HL-60/S4 treated with retinoic acid at 250 ng/mL for 4 days and 3 days (cell line): ENCODE results near the gene KRTAP10-12.

Experiments
- in situ Hi-C: fragments of 300-500 bp; cut with MboI; formaldehyde crosslinking; loops from 2 replicates; pipeline ENCODE4 v1.7.0; 2022; ENCODE audit warnings: low sequenced_read_pairs

KRTAP10-12 gene

DNA sequence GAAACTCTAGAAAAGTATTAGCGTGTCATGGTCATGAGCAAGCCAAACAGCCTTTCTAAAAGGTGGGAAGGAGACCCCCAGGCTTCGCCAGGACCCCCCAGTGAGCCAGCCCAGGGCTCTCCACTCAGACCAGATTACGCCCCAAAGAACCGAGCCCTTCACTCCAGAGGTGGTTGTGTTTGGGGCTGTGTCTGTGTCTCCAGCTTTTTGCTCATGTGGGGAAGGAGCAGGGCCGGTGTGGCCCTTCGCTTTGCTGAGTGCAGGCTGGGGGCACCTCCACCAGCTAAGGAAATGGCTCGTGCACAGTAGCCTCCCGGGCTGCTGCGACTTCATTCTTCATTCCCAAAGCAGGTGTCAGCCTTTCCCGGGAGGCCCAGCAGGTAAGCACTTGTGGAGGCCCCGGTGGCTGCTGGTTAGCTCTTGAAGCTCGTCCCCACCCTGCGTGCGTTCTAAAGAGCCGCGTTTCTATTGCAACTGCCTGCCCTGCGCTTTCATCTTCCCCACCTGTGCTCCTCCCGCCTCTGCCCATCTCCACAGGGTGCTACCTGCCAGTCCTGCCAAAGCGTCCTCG, 13.9 kb downstream of the KRTAP10-12 start:
- in situ Hi-C loops = no loop called here

- in situ Hi-C loops = no loop called here
These were observed 14.6 kb downstream of the KRTAP10-12 start, which contains the start of gene TSPEAR for GRCh38 chr21:44711327-44712202. TSS of gene TSPEAR (minus strand) at chr21:44711572. CDS start at chr21:44711514, 58 bp downstream.

DNA sequence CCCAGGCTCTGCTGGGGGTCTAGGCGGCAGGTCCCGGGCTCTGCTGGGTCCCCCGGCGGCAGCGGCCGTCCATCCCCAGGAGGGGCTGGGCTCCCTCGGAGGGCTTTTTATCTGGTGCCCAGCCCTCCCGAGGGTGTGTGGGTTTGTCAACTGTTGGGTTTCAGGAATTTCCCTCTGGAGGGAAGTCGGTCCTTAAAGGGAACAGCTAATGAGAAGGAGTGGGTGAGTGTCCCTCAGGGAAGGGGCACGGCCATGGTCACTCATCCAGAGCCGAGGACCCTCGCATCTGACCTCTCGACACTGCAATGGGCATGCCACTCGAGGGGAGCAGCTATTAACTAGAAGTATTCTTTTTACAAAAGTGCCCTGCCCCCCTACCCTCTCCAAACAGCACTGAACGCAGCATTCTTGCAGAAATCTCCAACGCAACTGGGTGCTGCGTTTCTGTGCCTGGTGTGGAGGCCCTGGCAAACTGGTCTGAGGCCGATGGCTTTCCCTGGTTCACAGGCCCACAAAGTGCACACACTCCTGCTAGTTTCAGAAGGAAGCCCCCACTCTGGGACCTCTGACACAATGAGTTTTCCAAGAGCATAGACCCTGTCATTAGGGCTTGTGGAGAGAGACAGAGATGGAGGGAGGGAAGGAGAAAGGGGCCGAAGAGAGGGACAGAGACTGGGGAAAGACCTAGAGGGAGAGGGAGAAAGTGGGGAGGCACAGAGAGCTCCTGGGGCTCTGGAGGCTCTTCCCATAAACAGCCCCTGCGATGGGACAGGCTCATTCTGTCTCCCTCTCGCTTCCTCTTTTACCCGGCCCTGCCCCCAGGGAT, 15.4 kb downstream of the KRTAP10-12 start:
- in situ Hi-C loops = no loop called here

GRCh38 chr21:44713130-44713529, 16.2 kb downstream of the KRTAP10-12 start:
- in situ Hi-C loops = no loop called here

- in situ Hi-C loops = no loop called here
These were observed 16.9 kb downstream of the KRTAP10-12 start for GRCh38 chr21:44713846-44714245.

DNA sequence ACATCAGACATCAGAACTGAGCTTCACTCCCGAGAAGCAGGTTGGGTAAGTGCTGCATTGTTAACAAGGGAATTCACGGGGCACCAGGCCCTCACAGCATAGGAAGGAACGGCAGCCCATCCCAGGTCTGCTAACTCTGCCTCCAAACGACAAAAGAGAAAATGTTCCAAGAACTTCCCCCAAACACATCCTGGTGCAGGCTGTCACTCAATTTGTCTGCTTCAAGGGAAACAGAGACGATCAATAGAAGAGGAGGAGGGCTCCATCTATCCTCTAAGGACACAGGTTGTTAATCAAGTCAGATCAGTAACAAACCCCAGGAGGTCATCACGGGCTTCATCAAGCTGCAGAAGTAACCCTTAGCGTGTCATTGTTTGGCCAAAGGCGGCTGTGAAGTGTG, 17.9 kb downstream of the KRTAP10-12 start:
- in situ Hi-C loops = no loop called here

- in situ Hi-C loops = no loop called here
These were observed 20.0 kb downstream of the KRTAP10-12 start for GRCh38 chr21:44716984-44717383.

DNA sequence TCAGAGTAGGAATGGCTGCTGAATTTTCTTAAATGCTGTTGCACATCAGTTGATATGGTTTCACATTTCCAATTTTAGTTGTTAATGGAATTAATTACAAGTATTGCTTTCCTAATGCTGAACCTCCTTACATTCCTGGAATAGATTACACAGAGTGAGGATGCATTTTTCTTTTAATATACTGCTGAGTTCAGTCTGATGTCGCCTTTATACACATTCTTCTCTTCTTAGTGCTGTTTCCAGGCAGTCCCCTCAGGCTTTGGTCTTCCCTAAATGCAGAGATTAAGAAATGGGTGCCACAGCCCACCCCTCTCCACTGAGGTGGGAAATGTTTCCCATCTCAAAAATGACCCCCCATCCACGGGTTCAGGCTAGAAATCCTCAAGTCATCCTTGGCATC, 21.1 kb downstream of the KRTAP10-12 start:
- in situ Hi-C loops = no loop called here

DNA sequence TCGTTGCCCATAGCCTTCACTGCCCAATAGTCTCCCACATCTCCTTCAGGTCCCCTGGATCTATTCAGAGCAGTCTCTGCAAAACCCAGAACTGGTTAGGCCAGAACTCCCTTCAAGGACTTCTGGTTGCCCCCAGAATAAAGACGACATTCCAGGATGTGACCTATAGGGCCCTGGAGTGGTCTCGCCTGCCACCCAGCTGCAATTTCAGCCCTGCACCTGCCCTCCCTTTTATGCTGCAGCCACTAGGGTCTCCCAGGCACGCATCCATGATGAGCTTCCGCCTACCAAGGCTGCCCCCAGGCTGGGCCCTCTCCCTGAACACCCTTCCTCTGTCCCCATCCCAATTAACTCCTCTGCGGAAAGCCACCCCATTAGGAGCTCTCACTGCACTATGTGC, 21.6 kb downstream of the KRTAP10-12 start:
- in situ Hi-C loops = no loop called here

DNA sequence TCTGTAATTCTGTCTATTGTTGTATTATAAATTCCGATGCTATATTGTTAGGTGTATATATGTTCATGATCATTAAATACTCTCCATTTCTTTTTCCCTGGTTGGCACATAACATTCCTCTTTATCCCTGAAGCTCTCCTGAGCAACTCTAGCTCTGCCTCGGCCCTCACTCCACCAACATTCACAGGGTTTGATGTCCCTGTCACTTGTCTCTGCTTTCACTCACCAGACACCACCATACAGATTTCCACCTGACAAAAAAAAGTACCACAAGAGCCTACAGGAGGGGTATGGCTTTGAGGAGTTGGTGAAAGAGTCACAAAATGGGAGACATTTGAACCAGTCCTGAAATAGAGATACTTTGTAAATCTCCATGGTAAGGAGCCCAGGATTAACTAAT, 23.2 kb downstream of the KRTAP10-12 start:
- in situ Hi-C loops = no loop called here

- in situ Hi-C loops = no loop called here
These were observed 25.8 kb downstream of the KRTAP10-12 start for GRCh38 chr21:44722731-44723130.

DNA sequence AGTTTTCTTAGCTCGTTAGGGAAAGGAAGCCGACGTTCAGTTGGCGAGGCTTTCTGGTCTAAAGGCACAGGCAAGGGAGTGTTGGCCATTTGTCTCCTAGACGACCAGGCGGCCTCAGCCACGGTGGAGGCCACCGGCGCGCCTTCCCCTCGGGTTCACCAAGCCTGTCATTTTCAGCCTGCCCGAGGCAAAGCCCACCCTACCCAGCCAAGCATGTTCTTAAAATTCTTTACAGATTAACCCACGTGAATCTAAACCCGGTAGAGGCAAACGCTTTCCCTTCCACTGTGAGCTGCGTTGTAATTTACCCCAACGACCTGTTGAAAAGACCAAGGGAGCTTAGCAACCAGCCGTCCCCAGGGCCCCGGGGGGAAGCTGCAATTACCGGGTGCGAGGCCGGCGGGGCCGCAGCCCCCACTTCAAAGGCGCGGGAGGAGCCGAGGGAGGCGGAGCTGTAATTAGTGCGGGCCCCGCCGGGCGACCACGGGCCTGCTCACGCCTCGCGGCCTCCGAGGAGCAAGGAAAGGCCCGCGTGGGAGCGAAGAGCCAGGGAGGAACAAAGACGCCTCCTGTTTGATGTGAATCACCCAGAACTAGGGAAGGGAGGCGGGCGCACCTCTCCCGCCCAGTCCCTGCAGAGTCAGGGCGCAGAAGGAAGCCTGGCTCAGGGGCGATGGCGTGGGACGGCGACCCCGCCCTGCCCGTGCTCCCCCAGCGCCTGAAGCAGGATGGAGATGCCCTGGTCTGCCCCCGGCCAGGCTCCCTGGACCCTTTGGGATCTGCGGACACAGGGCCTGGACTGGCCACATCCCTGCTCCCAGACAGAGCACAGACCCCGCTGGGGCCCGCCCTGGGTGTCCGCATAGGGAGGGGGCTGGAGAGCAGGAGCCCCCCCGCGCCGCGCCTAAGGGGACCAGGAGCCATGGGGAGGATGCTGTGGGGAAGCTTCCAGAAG, 26.5 kb downstream of the KRTAP10-12 start:
- in situ Hi-C loops = no loop called here

DNA sequence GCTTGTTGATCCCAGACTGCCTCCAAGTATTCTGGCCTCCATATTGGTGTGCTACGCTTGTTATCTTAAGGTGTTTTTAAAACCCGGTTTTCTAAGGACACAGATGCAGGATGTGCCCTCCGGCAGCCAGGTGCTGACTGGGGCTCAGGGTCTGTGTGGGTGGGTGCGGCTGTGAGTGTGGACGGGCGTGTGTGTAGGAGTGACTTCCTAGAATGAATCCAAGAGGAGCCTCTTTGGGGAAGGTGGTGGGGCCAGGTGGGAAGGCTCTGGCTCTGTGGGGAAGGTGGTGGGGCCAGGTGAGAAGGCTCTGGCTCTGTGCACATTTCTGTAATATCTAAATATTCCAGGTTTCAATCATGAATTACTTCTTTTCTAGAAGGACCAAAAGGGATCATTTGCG, 27.2 kb downstream of the KRTAP10-12 start:
- in situ Hi-C loops = no loop called here

GRCh38 chr21:44724926-44725325, 28.0 kb downstream of the KRTAP10-12 start:
- in situ Hi-C loops = no loop called here

DNA sequence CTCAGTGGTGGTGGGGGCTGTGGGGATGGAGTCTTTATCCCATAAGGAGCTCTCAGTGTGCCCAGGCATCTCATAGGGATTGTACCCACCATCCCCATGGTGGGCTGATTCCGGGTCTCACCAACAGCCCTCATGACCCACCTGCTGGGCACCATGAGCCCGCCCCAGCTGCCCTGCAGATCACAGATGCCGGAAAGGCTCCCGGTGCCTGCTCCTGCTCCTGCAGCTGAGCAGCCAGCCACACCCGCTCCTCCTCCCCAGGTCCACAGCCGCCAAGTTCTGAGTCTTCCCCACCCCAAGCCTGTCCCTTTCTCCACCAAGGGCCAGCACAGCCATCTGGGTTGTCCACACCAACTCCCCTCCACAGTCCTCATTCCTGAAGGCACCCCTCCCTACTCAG, 29.9 kb downstream of the KRTAP10-12 start:
- in situ Hi-C loops = no loop called here

- in situ Hi-C loops = no loop called here
These were observed 30.3 kb downstream of the KRTAP10-12 start for GRCh38 chr21:44727321-44727720.

GRCh38 chr21:44727757-44728156, 30.8 kb downstream of the KRTAP10-12 start:
- in situ Hi-C loops = no loop called here

- in situ Hi-C loops = no loop called here
These were observed 31.7 kb downstream of the KRTAP10-12 start for GRCh38 chr21:44728716-44729115.

DNA sequence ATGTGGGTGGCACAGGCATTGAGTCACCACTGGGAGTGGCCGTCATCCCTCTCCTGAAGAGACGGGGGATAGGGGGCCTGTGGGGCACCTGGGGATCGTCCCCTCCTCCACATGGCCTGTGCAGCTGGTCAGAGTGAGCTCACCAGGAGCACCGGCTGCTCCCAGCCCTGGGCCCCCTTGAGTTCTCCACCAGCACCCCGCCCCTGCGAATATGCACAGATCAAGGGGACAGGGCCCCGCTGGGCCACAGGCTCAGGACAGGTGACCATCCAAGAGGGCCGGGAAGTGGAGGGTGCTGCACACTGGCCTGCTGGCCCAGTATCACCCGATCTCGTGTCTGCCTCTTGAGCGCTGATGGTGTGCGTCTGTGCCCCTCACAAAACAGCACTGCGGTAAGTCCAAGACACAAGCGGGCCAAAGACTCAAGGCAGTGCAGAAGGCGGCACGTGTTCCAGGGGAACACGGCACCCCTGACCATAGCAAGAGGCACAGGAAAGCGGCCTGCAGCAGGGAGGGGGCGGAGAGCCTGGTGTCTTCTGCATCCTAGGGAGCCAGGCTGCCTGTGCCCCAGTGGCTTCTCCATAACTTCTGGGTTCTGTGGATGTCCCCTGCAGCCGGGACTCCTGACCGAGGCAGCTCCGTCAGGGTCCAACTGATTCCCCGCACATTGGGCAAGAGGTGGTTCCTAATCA, 32.5 kb downstream of the KRTAP10-12 start:
- in situ Hi-C loops = no loop called here

DNA sequence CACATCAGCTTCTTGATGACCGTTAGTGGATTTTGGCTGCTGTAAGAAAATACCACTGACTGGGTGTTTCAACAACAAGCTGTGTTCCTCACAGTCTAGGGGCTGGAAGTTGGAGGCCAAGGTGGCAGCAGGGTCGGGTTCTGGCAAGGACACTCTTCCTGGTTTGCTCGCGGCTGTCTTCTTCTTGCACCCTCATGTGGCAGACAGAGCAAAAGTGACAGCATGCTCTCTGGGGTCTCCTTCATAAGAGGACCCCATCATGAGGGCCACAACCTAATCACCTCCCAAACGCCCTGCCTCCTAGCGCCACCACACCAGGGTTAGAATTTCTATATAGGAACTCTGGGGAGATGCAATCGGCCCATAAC, 33.0 kb downstream of the KRTAP10-12 start:
- in situ Hi-C loops = no loop called here
